Globus pallidus (tissue), 1 donor: ENCODE data around the gene MOSPD2.

Experiments used
- DNase-seq: peaks from one replicate; pipeline ENCODE4 v3.0.0-alpha.2; 2015; ENCODE audit warnings: low spot score

The MOSPD2 gene

GRCh38 chrX:14915596-14915995 is 42.4 kb downstream of the MOSPD2 start:
- DNase-seq, result no peak

- no peak for DNase-seq
Measured at GRCh38 chrX:14916017-14916674, 42.9 kb downstream of the MOSPD2 start.

GRCh38 chrX:14919407-14919806 is 46.2 kb downstream of the MOSPD2 start:
- DNase-seq, result no peak

- no peak for DNase-seq
Measured at GRCh38 chrX:14920196-14920595, 47.0 kb downstream of the MOSPD2 start.

GRCh38 chrX:14922437-14922836 is 49.2 kb downstream of the MOSPD2 start:
- no peak for DNase-seq

GRCh38 chrX:14923761-14924160 is 50.5 kb downstream of the MOSPD2 start:
- DNase-seq, result no peak

- DNase-seq, result no peak
Measured at GRCh38 chrX:14926471-14926870, 53.2 kb downstream of the MOSPD2 start.

GRCh38 chrX:14927401-14927800 is 54.2 kb downstream of the MOSPD2 start:
- no peak for DNase-seq

GRCh38 chrX:14930663-14931062 is 57.4 kb downstream of the MOSPD2 start:
- no peak for DNase-seq

GRCh38 chrX:14932136-14932535 is 58.9 kb downstream of the MOSPD2 start:
- no peak for DNase-seq

GRCh38 chrX:14934423-14934822 is 61.2 kb downstream of the MOSPD2 start:
- no peak for DNase-seq

- no peak for DNase-seq
Measured at GRCh38 chrX:14936561-14936960, 63.3 kb downstream of the MOSPD2 start.

- DNase-seq, result no peak
Measured at GRCh38 chrX:14939644-14940043, 66.4 kb downstream of the MOSPD2 start.

GRCh38 chrX:14941301-14941700 is 68.1 kb downstream of the MOSPD2 start:
- DNase-seq, result no peak

- no peak for DNase-seq
Measured at GRCh38 chrX:14942341-14942740, 69.1 kb downstream of the MOSPD2 start.

- no peak for DNase-seq
Measured at GRCh38 chrX:14943962-14944361, 70.7 kb downstream of the MOSPD2 start.

- no peak for DNase-seq
Measured at GRCh38 chrX:14946606-14947155, 73.5 kb downstream of the MOSPD2 start.

GRCh38 chrX:14948691-14949090 is 75.5 kb downstream of the MOSPD2 start:
- no peak for DNase-seq

- no peak for DNase-seq
Measured at GRCh38 chrX:14956813-14957582, 83.8 kb downstream of the MOSPD2 start.

- no peak for DNase-seq
Measured at GRCh38 chrX:14963447-14964236, 90.4 kb downstream of the MOSPD2 start.

- no peak for DNase-seq
Measured at GRCh38 chrX:14964500-14964899, 91.3 kb downstream of the MOSPD2 start.
